ENCODE results near the gene PIM2. TPM values are rescaled to one million over a fixed set of nuclear protein-coding genes. Genes with fewer than 3 reads are reported as not detected.

The PIM2 gene
- polyA plus RNA-seq, 1 of the 3 experiments (the other 2 are of a cell fraction) = 12.3 TPM

DNA sequence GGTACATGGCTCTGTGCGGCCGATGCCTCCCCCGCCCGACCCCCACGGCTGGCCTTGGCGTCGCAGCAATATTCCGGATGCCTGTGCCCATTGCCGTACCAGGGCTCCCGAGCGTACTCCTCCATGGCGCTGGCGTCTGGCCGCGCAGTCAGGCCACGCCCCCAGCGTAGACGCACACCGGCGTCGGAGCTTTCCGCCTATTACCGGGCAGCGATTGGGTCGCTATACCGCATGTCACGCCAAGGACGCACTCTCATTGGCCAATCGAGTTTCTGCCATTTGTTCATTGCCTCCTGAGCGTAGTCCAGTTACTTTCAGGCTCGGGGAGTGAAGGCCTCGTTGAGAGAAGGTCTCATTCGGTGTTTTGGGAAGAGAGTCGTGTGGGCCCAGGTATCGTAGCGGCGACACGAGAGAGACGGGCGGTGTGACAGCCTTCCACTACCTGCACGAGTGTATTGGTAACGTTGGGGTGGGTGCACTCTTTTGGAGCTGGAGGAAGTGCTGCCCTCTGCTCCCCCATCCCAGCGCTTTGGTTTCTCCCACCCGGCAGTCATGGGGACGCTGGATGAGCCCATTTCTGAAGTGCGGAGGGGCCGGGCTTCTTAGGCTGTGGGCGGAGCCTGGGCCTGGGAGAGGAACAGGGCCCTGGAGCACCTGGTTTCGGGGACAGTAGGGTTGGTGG, 21.1 kb downstream of the PIM2 start, which contains the start of the genes PQBP1 and TIMM17B (continued):
- TF ChIP-seq REST (IDR thresholded peaks at IDR 0.05; ENCODE audit: low read depth, low read length) (no peak), MXI1 (IDR thresholded peaks at IDR 0.05; ENCODE audit: low read depth, low read length) (no peak; the same call in 1 of the 2 replicates), NFIC (IDR thresholded peaks at IDR 0.05; ENCODE audit: borderline replicate concordance) (no peak), RFX5 (IDR thresholded peaks at IDR 0.05; ENCODE audit: low read length) (peak; percentile 91), MEF2A (IDR thresholded peaks at IDR 0.05; ENCODE audit: borderline replicate concordance, low read depth) (no peak)
- TF ChIP-seq, protein P1, sequence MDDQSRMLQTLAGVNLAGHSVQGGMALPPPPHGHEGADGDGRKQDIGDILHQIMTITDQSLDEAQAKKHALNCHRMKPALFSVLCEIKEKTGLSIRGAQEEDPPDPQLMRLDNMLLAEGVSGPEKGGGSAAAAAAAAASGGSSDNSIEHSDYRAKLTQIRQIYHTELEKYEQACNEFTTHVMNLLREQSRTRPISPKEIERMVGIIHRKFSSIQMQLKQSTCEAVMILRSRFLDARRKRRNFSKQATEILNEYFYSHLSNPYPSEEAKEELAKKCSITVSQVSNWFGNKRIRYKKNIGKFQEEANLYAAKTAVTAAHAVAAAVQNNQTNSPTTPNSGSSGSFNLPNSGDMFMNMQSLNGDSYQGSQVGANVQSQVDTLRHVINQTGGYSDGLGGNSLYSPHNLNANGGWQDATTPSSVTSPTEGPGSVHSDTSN (IDR thresholded peaks at IDR 0.05) = peak; percentile 86

DNA sequence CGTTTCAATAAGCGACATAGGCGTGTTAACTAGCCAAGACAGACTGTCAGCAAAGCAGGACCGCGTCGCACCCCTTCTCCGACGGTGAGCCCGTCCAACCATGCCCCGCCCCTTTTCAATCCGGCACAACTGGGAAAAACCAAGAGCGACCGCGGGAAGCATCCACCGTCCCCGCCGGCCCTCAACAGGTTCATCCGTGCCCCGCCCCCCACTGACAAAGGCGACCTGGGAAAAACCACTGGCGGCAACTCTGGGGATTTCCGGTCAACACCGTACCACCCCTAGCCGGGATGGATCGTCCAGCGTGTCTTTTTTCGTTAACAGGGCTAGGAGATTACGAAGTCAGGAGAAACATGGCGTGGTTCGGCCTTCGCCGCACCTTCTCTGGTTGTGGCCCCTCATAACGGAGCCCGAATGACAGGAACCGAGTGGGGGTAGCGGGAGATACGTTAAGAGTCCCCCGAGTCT, 21.6 kb downstream of the PIM2 start:
- Histone ChIP-seq H4K20me1 (ENCODE audit: insufficient read depth) (peaks cover 4% of the 10 kb centered on the region; the same call in 1 of the 2 replicates), H3K9me3 (no peaks in the 10 kb centered on the region), H2AFZ (ENCODE audit: low read depth) (no peak overlapping the region), H3K9me2 (no peaks in the 10 kb centered on the region), H3K27ac (ENCODE audit: low read depth in 2 of 2, low read length in 1 of 2) (peak overlapping the region; percentile 90), H3K4me3 (ENCODE audit: low read depth in 2 of 2, low read length in 1 of 2) (peak overlapping the region; percentile 65 to 74), H3K36me3 (replicated peaks in 1 of 2; ENCODE audit: control insufficient read depth in 1 of 2, insufficient read depth in 2 of 2, low read length in 1 of 2) (peaks cover 0 to 7% of the 10 kb centered on the region in 2 experiments), H3K79me2 (ENCODE audit: insufficient read depth) (peaks cover 25% of the 10 kb centered on the region), H3F3A (replicated peaks; ENCODE audit: insufficient read depth) (no peaks in the 10 kb centered on the region), H3K9ac (peak overlapping the region; percentile 83), H3K4me1 (ENCODE audit: control insufficient read depth in 1 of 2, insufficient read depth in 2 of 2, low read depth in 1 of 2, low read length in 1 of 2) (peaks cover 0 to 4% of the 10 kb centered on the region in 2 experiments; a peak in 1 of 4 replicates), H3K4me2 (peak overlapping the region; percentile 85), H3K27me3 (ENCODE audit: insufficient read depth) (no peaks in the 10 kb centered on the region)
- WGBS (ENCODE audit: low lambda C conversion rate) = 38% methylated on average over 25 of the region's 38 CpGs
- peak; percentile 78 for DNase-seq
- CTCF ChIA-PET = interaction anchor here (0.7 to 1.7 kb wide), 4 partner anchors 14 to 266 kb away, joined by 3 to 8 read pairs (median 4); partner anchors contain the start of gene SLC35A2
- no peak for TF ChIP-seq TAF1 (IDR thresholded peaks at IDR 0.05; ENCODE audit: borderline replicate concordance, low read depth, low read length)
- TF ChIP-seq MXI1 (IDR thresholded peaks at IDR 0.05; ENCODE audit: low read depth, low read length) = peak; percentile 43
- POLR2A ChIA-PET = interaction anchor here (0.8 to 1.3 kb wide), 3 partner anchors 61 to 299 kb away, joined by 3 to 4 read pairs (median 4); partner anchors contain the start of genes GRIPAP1 and PCSK1N
